ENCODE measurements around the gene RNF130. TPM values are rescaled to one million over a fixed set of nuclear protein-coding genes. Genes with fewer than 3 reads are reported as not detected.

RNF130 gene
- total and polyA plus RNA-seq, 9 of the 15 experiments (the other 6 are each of a cell fraction or from before 2014, with no cell fraction given) = 5.8 to 39.4 (median 27.1) TPM

DNA sequence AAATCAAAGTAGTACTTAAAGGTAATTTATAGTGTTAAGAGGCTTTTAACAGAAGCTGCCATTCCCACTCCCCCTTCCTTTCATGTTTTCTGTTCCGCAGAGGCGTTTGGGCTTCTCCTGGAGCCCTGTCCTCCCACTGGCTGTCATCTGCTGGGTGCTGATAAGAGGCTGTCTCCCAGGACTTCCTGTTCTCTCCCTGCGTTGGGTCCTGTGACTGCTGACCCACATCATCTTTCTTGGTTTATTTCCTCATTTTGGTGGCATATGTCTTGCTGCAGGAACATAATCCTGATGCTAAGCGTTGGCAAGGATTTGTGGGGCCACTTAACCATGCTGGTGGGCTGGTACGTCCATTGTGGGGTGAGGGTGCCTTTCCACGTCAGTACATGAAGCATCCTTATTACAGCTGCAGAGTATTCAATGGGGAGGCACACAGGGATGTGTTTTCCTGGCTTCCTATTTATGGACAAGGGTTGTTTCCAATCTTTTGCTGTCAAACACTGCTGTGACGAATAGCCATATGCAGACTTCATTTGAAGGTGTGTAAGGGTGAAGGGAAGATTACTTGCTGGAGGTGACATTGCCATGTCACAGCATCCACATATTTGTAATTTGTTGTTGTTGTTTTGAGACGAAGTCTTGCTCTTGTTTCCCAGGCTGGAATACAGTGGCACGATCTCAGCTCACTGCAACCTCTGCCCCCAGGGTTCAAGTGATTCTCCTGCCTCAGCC lies 22.3 kb upstream of the RNF130 start (continued):
- TF ChIP-seq CUX1 (CRISPR knock-in tag; IDR thresholded peaks at IDR 0.05) (no peak), DACH1 (IDR thresholded peaks at IDR 0.05; ENCODE audit: partially characterized antibody) (no peak), HIVEP1 (CRISPR knock-in tag; IDR thresholded peaks at IDR 0.05) (0 out of 2 replicates have a peak, but pooled peaks have one; percentile 10), ZNF830 (CRISPR knock-in tag; IDR thresholded peaks at IDR 0.05) (peak; percentile 82; the same call in 1 of the 2 replicates), ELF1 (tag; IDR thresholded peaks at IDR 0.05) (peak; percentile 94), MBD2 (IDR thresholded peaks at IDR 0.05; ENCODE audit: borderline replicate concordance, low read depth) (peak; percentile 86), ZNF586 (CRISPR knock-in tag; conservative IDR thresholded peaks at IDR 0.05) (no peak), KAT2B (IDR thresholded peaks at IDR 0.05; ENCODE audit: low read depth, low read length) (no peak), ZEB2 (IDR thresholded peaks at IDR 0.05) (peak; percentile 80), ZBTB33 (CRISPR knock-in tag; IDR thresholded peaks at IDR 0.05) (peak; percentile 80), ZNF507 (tag; conservative IDR thresholded peaks at IDR 0.05) (no peak), DPF2 (IDR thresholded peaks at IDR 0.05) (peak; percentile 99), ZNF175 (CRISPR knock-in tag; IDR thresholded peaks at IDR 0.05; ENCODE audit: low read depth) (peak; percentile 78), ZNF282 (CRISPR knock-in tag; IDR thresholded peaks at IDR 0.05) (no peak), TRIM25 (IDR thresholded peaks at IDR 0.05; ENCODE audit: borderline replicate concordance) (no peak), ZNF347 (CRISPR knock-in tag; IDR thresholded peaks at IDR 0.05; ENCODE audit: low read depth) (no peak), IRF1 (CRISPR knock-in tag; IDR thresholded peaks at IDR 0.05; ENCODE audit: borderline replicate concordance) (no peak), CBX3 (IDR thresholded peaks at IDR 0.05; ENCODE audit: borderline replicate concordance in 1 of 2, low read length in 2 of 2) (peak in 1 of 2 experiments; percentile 81; a peak in 1 of 3 replicates), NR3C1 (CRISPR knock-in tag; IDR thresholded peaks at IDR 0.05) (no peak)
